PC-3 (cell line): Measurements from ENCODE around the gene SERINC4. TPM values are rescaled to one million over a fixed set of nuclear protein-coding genes. Genes with fewer than 3 reads are reported as not detected.

Experiments
- ATAC-seq: fragments of 200-7000 bp; cut with Tn5 transposase; 2 replicates; pipeline ENCODE4 v1.9.1; 2020; ENCODE audit warnings: mild to moderate bottlenecking, moderate library complexity
- BruUV-seq: library from RNA; stranded (reverse); fragments of 400-500 nt; replicated peaks from 2 replicates; lab custom pipeline; 2021; lab: Mats Ljungman, UMichigan
- CTCF ChIA-PET: fragments of 300-600 bp; sonication (Branson Sonifier 250); formaldehyde crosslinking; loops from one replicate; lab custom pipeline; 2022; ENCODE audit warnings: antibody characterized with exemption; lab: Charles Lee
- POLR2A ChIA-PET: fragments of 300-600 bp; sonication (Branson Sonifier 250); formaldehyde crosslinking; loops from one replicate; lab custom pipeline; 2022; ENCODE audit warnings: antibody characterized with exemption; ENCODE audit not compliant: unreplicated experiment; lab: Charles Lee
- DNase-seq: peaks from one replicate; pipeline ENCODE4 v3.0.0-alpha.2; 2015
- H2AFZ ChIP-seq: fragments of 300-600 bp; sonication (generic); 2 replicates; pipeline ENCODE4 v1.6.0; 2016; ENCODE audit warnings: antibody characterized with exemption, low read length
- H3F3A ChIP-seq: fragments of 300-600 bp; sonication (generic); one replicate; pipeline ENCODE4 v1.6.0; 2017; ENCODE audit warnings: antibody characterized with exemption, low read length, control low read depth, mild to moderate bottlenecking; ENCODE audit not compliant: unreplicated experiment
- H3K27ac ChIP-seq: fragments of 300-600 bp; sonication (generic); 2 replicates; pipeline ENCODE4 v1.5.1; 2016; ENCODE audit warnings: mild to moderate bottlenecking, low read length
- H3K27me3 ChIP-seq: fragments of 300-600 bp; sonication (generic); 2 replicates; pipeline ENCODE4 v1.6.1; 2016; ENCODE audit warnings: low read length, mixed read lengths
- H3K36me3 ChIP-seq: fragments of 300-600 bp; sonication (generic); 2 replicates; pipeline ENCODE4 v1.6.1; 2016; ENCODE audit warnings: low read depth, mixed run types, low read length, mixed read lengths
- H3K4me1 ChIP-seq: fragments of 300-600 bp; sonication (generic); 2 replicates; pipeline ENCODE4 v1.5.1; 2016; ENCODE audit warnings: low read length; ENCODE audit not compliant: insufficient read depth
- H3K4me2 ChIP-seq: fragments of 300-600 bp; sonication (generic); 2 replicates; pipeline ENCODE4 v1.6.0; 2016; ENCODE audit warnings: low read length
- H3K4me3 ChIP-seq: fragments of 300-600 bp; sonication (generic); 2 replicates; pipeline ENCODE4 v1.5.1; 2016; ENCODE audit warnings: mild to moderate bottlenecking, low read length, mixed read lengths
- H3K79me2 ChIP-seq: fragments of 300-600 bp; sonication (generic); 2 replicates; pipeline ENCODE4 v1.6.1; 2017; ENCODE audit warnings: low read length, mixed read lengths
- H3K9ac ChIP-seq: fragments of 300-600 bp; sonication (generic); 2 replicates; pipeline ENCODE4 v1.6.0; 2016; ENCODE audit warnings: mild to moderate bottlenecking, low read length
- H3K9me2 ChIP-seq: fragments of 300-600 bp; sonication (generic); replicated peaks from 2 replicates; pipeline ENCODE4 v1.6.1; 2016; ENCODE audit warnings: mixed run types, low read length, mixed read lengths
- H3K9me3 ChIP-seq: fragments of 300-600 bp; sonication (generic); 2 replicates; pipeline ENCODE4 v1.6.1; 2016; ENCODE audit warnings: low read length, mixed read lengths
- H4K20me1 ChIP-seq: fragments of 300-600 bp; sonication (generic); 2 replicates; pipeline ENCODE4 v1.6.1; 2016; ENCODE audit warnings: low read length, mixed read lengths
- EZH2 ChIP-seq: fragments of 300-600 bp; sonication (generic); IDR thresholded peaks from one replicate; pipeline ENCODE4 v1.6.1; 2017; ENCODE audit warnings: antibody characterized with exemption, mild to moderate bottlenecking, low read length; ENCODE audit not compliant: unreplicated experiment
- EZH2phosphoT487 ChIP-seq: fragments of 300-600 bp; sonication (generic); IDR thresholded peaks from 2 replicates; pipeline ENCODE4 v1.6.1; 2018; ENCODE audit warnings: mild to moderate bottlenecking, antibody characterized with exemption, low read length, borderline replicate concordance
- intact Hi-C: fragments of 100-400 bp; cut with micrococcal nuclease; formaldehyde crosslinking; loops from 2 replicates; pipeline ENCODE4 v1.9.0; 2023
- total RNA-seq: library from RNA; depleted of rRNA; stranded (reverse); fragments of >200 nt; gene quantifications from 2 replicates; pipeline ENCODE4 v1.2.3, GENCODE V29; 2014
- TF ChIP-seq, protein P1 (sequence below): fragments of 300-600 bp; sonication (generic); conservative IDR thresholded peaks from 2 replicates; pipeline ENCODE4 v1.5.1; 2017; ENCODE audit warnings: antibody characterized with exemption, low read depth, mild to moderate bottlenecking, low read length

SERINC4 gene
- total RNA-seq, 1 experiment from 2014 or later = not detected

DNA sequence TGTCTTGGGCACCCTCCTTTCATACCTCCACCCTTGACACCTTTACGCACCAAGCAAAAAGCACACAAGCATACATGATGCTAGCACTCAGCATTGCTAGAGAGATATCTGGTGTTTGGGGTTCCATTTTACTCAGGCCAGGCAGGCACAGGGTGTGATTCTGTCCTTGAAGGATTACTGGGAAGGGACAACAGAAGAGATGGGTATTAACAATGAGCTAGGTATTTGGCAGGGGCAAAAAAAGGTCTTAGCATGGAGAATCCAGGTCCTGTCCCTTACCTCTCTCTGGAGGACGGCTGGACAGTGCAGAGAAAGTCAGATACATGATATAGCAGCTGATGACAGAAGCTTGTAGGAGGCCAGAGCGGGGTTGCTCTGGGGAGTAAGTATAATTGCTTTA is 3.5 kb downstream of the SERINC4 start:
- intact Hi-C loops = no loop called here
- ChIA-PET CTCF (no interaction called here), POLR2A (no interaction called here)
- peaks cover 5% of the 10 kb centered on the region; the same call in 1 of the 2 replicates for H4K20me1 ChIP-seq
- no peak for DNase-seq
- H3F3A ChIP-seq = peaks cover 5% of the 10 kb centered on the region
- no peaks in the 10 kb centered on the region for H3K9me3 ChIP-seq
- H2AFZ ChIP-seq = no peak overlapping the region
- H3K9ac ChIP-seq = no peak overlapping the region
- BruUV-seq = no TSS peak
- TF ChIP-seq EZH2 = no peak
- TF ChIP-seq, protein P1, sequence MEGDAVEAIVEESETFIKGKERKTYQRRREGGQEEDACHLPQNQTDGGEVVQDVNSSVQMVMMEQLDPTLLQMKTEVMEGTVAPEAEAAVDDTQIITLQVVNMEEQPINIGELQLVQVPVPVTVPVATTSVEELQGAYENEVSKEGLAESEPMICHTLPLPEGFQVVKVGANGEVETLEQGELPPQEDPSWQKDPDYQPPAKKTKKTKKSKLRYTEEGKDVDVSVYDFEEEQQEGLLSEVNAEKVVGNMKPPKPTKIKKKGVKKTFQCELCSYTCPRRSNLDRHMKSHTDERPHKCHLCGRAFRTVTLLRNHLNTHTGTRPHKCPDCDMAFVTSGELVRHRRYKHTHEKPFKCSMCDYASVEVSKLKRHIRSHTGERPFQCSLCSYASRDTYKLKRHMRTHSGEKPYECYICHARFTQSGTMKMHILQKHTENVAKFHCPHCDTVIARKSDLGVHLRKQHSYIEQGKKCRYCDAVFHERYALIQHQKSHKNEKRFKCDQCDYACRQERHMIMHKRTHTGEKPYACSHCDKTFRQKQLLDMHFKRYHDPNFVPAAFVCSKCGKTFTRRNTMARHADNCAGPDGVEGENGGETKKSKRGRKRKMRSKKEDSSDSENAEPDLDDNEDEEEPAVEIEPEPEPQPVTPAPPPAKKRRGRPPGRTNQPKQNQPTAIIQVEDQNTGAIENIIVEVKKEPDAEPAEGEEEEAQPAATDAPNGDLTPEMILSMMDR = no peak
- TF ChIP-seq EZH2phosphoT487 = no peak
- no peak overlapping the region for H3K4me2 ChIP-seq
- H3K36me3 ChIP-seq = peaks cover 31% of the 10 kb centered on the region
- ATAC-seq = no peak
- peaks cover 48% of the 10 kb centered on the region for H3K79me2 ChIP-seq
- no peak overlapping the region for H3K27ac ChIP-seq
- H3K9me2 ChIP-seq = no peaks in the 10 kb centered on the region
- H3K27me3 ChIP-seq = no peaks in the 10 kb centered on the region
- H3K4me1 ChIP-seq = peaks cover 68% of the 10 kb centered on the region
- H3K4me3 ChIP-seq = no peak overlapping the region

DNA sequence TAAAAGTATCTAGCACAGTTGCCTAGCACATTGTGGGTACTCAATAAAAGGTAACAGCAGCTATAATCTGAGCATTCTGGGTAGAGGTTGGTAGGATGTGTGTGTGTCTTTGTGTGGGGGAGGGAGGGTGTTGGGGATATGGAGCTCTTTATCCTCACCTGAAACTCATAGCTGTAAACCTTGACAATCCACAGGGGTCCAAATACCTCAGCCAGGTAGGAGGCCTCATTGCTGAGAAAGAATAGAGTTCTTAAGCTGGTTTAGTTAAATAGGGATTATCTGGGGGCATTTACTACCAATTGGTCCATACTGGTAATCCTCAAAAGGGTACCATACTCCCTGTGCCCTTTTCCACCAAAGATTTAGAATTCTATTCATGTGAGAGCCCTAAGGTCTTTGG is 4.0 kb downstream of the SERINC4 start:
- ChIA-PET POLR2A (no interaction called here), CTCF (no interaction called here)
- peaks cover 30% of the 10 kb centered on the region for H3K36me3 ChIP-seq

DNA sequence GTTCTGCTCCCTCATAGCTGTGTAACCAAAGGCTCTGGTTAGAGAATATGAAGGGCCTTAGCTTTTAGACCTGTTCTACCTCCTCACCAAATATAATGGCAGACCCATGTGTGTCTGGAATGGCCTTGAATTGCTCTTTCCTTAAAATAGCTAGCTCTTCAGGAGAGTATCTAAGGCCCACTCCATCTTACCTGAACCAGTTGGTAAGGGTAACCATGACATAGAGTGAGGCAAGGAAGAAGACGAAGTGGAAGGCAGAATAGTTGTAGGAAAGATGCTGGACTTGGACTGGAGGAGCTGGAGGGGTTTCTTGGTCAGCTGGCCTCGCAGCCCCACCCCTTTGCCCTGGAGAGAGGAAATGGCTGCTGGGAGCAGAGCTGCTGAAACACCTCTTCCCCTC is 4.8 kb downstream of the SERINC4 start:
- Histone ChIP-seq H3K9ac (no peak overlapping the region), H4K20me1 (peaks cover 5% of the 10 kb centered on the region; the same call in 1 of the 2 replicates), H3F3A (peaks cover 5% of the 10 kb centered on the region), H3K4me2 (no peak overlapping the region), H3K79me2 (peaks cover 35% of the 10 kb centered on the region), H3K9me3 (no peaks in the 10 kb centered on the region), H3K9me2 (no peaks in the 10 kb centered on the region), H3K36me3 (peaks cover 30% of the 10 kb centered on the region), H3K27ac (no peak overlapping the region), H3K4me3 (no peak overlapping the region), H2AFZ (no peak overlapping the region), H3K27me3 (no peaks in the 10 kb centered on the region), H3K4me1 (peaks cover 64% of the 10 kb centered on the region)
- ChIA-PET CTCF (no interaction called here), POLR2A (interaction anchor here (0.6 kb wide), 1 partner anchor 36 kb away, joined by 3 read pairs; no protein-coding TSS in a partner anchor)
- no TSS peak for BruUV-seq
- ATAC-seq (no peak), DNase-seq (no peak)
- TF ChIP-seq, protein P1 = no peak
- no peak for TF ChIP-seq EZH2
- TF ChIP-seq EZH2phosphoT487 = no peak
- intact Hi-C loops = no loop called here

More for the DNA sequence above, 4.0 kb downstream of the SERINC4 start:
- Histone ChIP-seq H3K4me3 (no peak overlapping the region), H3K27ac (no peak overlapping the region), H3K4me2 (no peak overlapping the region), H3K9ac (no peak overlapping the region), H2AFZ (no peak overlapping the region), H3F3A (peaks cover 5% of the 10 kb centered on the region), H3K9me2 (no peaks in the 10 kb centered on the region), H3K27me3 (no peaks in the 10 kb centered on the region), H4K20me1 (peaks cover 5% of the 10 kb centered on the region; the same call in 1 of the 2 replicates), H3K9me3 (no peaks in the 10 kb centered on the region), H3K4me1 (peaks cover 66% of the 10 kb centered on the region), H3K79me2 (peaks cover 43% of the 10 kb centered on the region)
- ATAC-seq (no peak), DNase-seq (no peak)
- TF ChIP-seq EZH2phosphoT487 (no peak), EZH2 (no peak)
- TF ChIP-seq, protein P1 = no peak
- BruUV-seq = no TSS peak
- intact Hi-C loops = no loop called here
